H1 (cell line): ENCODE data around the gene TAS1R1. TPM values are rescaled to one million over a fixed set of nuclear protein-coding genes. Genes with fewer than 3 reads are reported as not detected.

Experiments used
- CTCF ChIA-PET: fragments of 300-600 bp; sonication (Branson Sonifier 250); formaldehyde crosslinking; loops from one replicate; lab custom pipeline; 2021; ENCODE audit not compliant: partially characterized antibody; lab: Charles Lee
- POLR2A ChIA-PET: fragments of 300-600 bp; sonication (Branson Sonifier 250); formaldehyde crosslinking; loops from one replicate; lab custom pipeline; 2021; ENCODE audit warnings: inconsistent platforms; ENCODE audit not compliant: partially characterized antibody; lab: Charles Lee
- DNase-seq, 2 experiments: peaks; one replicate each; pipeline versions ENCODE4 v3.0.0 to v3.0.0-alpha.2; 2010 to 2022; ENCODE audit warnings: low spot score in 2 of 2, low read depth in 1 of 2, mixed read lengths in 1 of 2
- FAIRE-seq: peaks from 2 replicates; lab custom pipeline; 2011; peaks lifted over from hg19 to GRCh38; lab: Jason Lieb, UNC
- H2AFZ ChIP-seq: 2 replicates; pipeline ENCODE4 v1.8.1; 2012; ENCODE audit warnings: low read length, inconsistent platforms
- H2AK5ac ChIP-seq: 2 replicates; pipeline ENCODE4 v1.6.1; 2013; ENCODE audit warnings: low read depth, low read length
- H2BK120ac ChIP-seq: replicated peaks from 2 replicates; pipeline ENCODE3; 2013; ENCODE audit warnings: low read depth, low read length, inconsistent platforms
- H2BK12ac ChIP-seq: 2 replicates; pipeline ENCODE4 v1.6.1; 2013; ENCODE audit warnings: low read depth, low read length
- H2BK15ac ChIP-seq: 2 replicates; pipeline ENCODE4 v1.6.1; 2013; ENCODE audit warnings: low read length
- H2BK20ac ChIP-seq: 2 replicates; pipeline ENCODE4 v1.6.1; 2013; ENCODE audit warnings: low read length
- H2BK5ac ChIP-seq: 2 replicates; pipeline ENCODE4 v1.6.1; 2013; ENCODE audit warnings: low read depth, low read length
- H3K14ac ChIP-seq: 2 replicates; pipeline ENCODE4 v1.6.1; 2013; ENCODE audit warnings: inconsistent platforms; ENCODE audit not compliant: insufficient read length
- H3K18ac ChIP-seq: 2 replicates; pipeline ENCODE4 v1.6.1; 2013; ENCODE audit warnings: low read length; ENCODE audit errors: extremely low read depth
- H3K23ac ChIP-seq: 2 replicates; pipeline ENCODE4 v1.6.1; 2013; ENCODE audit warnings: inconsistent platforms; ENCODE audit not compliant: insufficient read length
- H3K23me2 ChIP-seq: 2 replicates; pipeline ENCODE4 v1.6.1; 2013; ENCODE audit warnings: low read depth, low read length
- H3K27ac ChIP-seq: 2 replicates; pipeline ENCODE4 v1.6.1; 2011; ENCODE audit warnings: low read depth, low read length, inconsistent platforms
- H3K27me3 ChIP-seq, 4 experiments: replicated peaks in 1 of 4; 1 replicate in 1 of 4; 2 replicates in 3 of 4; pipeline versions ENCODE4 v1.6.1 to v1.8.1; 2011 to 2013; ENCODE audit warnings: low read length in 3 of 4, mild to moderate bottlenecking in 3 of 4, inconsistent platforms in 2 of 4, mixed read lengths in 2 of 4, moderate library complexity in 1 of 4; ENCODE audit not compliant: control insufficient read depth in 3 of 4, insufficient read depth in 3 of 4; ENCODE audit errors: extremely low read depth in 1 of 4
- H3K36me3 ChIP-seq, 4 experiments: 2 replicates each; pipeline versions ENCODE4 v1.6.1 to v1.8.1; 2011 to 2013; ENCODE audit warnings: mild to moderate bottlenecking in 4 of 4, low read length in 3 of 4, moderate library complexity in 2 of 4, control low read depth in 1 of 4, inconsistent platforms in 1 of 4; ENCODE audit not compliant: insufficient read depth in 4 of 4, control insufficient read depth in 2 of 4
- H3K4ac ChIP-seq: replicated peaks from 2 replicates; pipeline ENCODE3; 2013; ENCODE audit warnings: low read length, low read depth, mixed read lengths, inconsistent platforms; ENCODE audit not compliant: insufficient read length
- H3K4me1 ChIP-seq, 4 experiments: replicated peaks in 1 of 4; 1 replicate in 1 of 4; 2 replicates in 3 of 4; pipeline versions ENCODE4 v1.6.1 to v1.8.1; 2011 to 2013; ENCODE audit warnings: low read length in 3 of 4, inconsistent platforms in 2 of 4, mixed read lengths in 1 of 4; ENCODE audit not compliant: insufficient read depth in 4 of 4, control insufficient read depth in 3 of 4
- H3K4me2 ChIP-seq, 2 experiments: 2 replicates each; pipeline versions ENCODE4 v1.6.1 to v1.8.1; 2011 to 2013; ENCODE audit warnings: low read depth in 2 of 2, low read length in 2 of 2, control low read depth in 1 of 2, inconsistent platforms in 1 of 2, mild to moderate bottlenecking in 1 of 2; ENCODE audit not compliant: insufficient read depth in 1 of 2
- H3K4me3 ChIP-seq, 4 experiments: fragments of 200-600, 300-600 bp in 1 of 4; sonication (generic), shearing (Covaris generic), sonication (Bioruptor Twin) in 1 of 4; 2 replicates each; pipeline versions ENCODE4 v1.5.1 to v1.8.1; 2011 to 2016; ENCODE audit warnings: low read length in 4 of 4, low read depth in 3 of 4, control low read depth in 2 of 4, inconsistent platforms in 2 of 4, mild to moderate bottlenecking in 2 of 4, mixed read lengths in 1 of 4, moderate library complexity in 1 of 4; ENCODE audit not compliant: insufficient read depth in 2 of 4; ENCODE audit errors: extremely low read depth in 1 of 4
- H3K56ac ChIP-seq: replicated peaks from 2 replicates; pipeline ENCODE3; 2013; ENCODE audit warnings: low read depth, mild to moderate bottlenecking, mixed read lengths, low read length, inconsistent platforms; ENCODE audit not compliant: insufficient read length
- H3K79me1 ChIP-seq: 2 replicates; pipeline ENCODE4 v1.6.1; 2013; ENCODE audit warnings: low read depth, low read length, control low read depth
- H3K79me2 ChIP-seq, 2 experiments: 2 replicates each; pipeline versions ENCODE4 v1.6.1 to v1.8.1; 2012 to 2013; ENCODE audit warnings: low read length in 2 of 2, mild to moderate bottlenecking in 2 of 2, inconsistent platforms in 1 of 2; ENCODE audit not compliant: insufficient read depth in 2 of 2, control insufficient read depth in 1 of 2
- H3K9ac ChIP-seq, 4 experiments: replicated peaks in 1 of 4; 1 replicate in 1 of 4; 2 replicates in 3 of 4; pipeline versions ENCODE4 v1.6.1 to v1.8.1; 2011 to 2013; ENCODE audit warnings: low read depth in 3 of 4, low read length in 3 of 4, control low read depth in 2 of 4, mild to moderate bottlenecking in 2 of 4, moderate library complexity in 2 of 4, inconsistent platforms in 1 of 4; ENCODE audit errors: extremely low read depth in 1 of 4
- H3K9me3 ChIP-seq, 2 experiments: 2 replicates each; pipeline versions ENCODE4 v1.6.1 to v1.8.1; 2012 to 2013; ENCODE audit warnings: mild to moderate bottlenecking in 2 of 2, moderate library complexity in 2 of 2, control low read depth in 1 of 2, inconsistent platforms in 1 of 2, low read depth in 1 of 2, low read length in 1 of 2, mixed read lengths in 1 of 2; ENCODE audit not compliant: insufficient read depth in 2 of 2
- H4K20me1 ChIP-seq, 2 experiments: replicated peaks in 1 of 2; 2 replicates each; pipeline versions ENCODE3 to v1.8.1; 2011 to 2013; ENCODE audit warnings: inconsistent platforms in 2 of 2, low read length in 2 of 2, mild to moderate bottlenecking in 1 of 2; ENCODE audit not compliant: insufficient read depth in 2 of 2, control insufficient read depth in 1 of 2
- H4K5ac ChIP-seq: 2 replicates; pipeline ENCODE4 v1.6.1; 2013; ENCODE audit warnings: low read length, low read depth, mixed read lengths, inconsistent platforms; ENCODE audit not compliant: insufficient read length
- H4K8ac ChIP-seq: 2 replicates; pipeline ENCODE4 v1.8.0; 2013; ENCODE audit warnings: mild to moderate bottlenecking, moderate library complexity, low read length, inconsistent platforms; ENCODE audit not compliant: insufficient read depth; ENCODE audit errors: extremely low read depth
- H4K91ac ChIP-seq: replicated peaks from 2 replicates; pipeline ENCODE3; 2013; ENCODE audit warnings: low read length, mixed read lengths, inconsistent platforms; ENCODE audit not compliant: insufficient read length
- BRCA1 ChIP-seq: IDR thresholded peaks from 2 replicates; pipeline ENCODE4 v1.6.1; 2012; ENCODE audit warnings: low read depth, low read length, improper control_type of control experiment
- CBX8 ChIP-seq: fragments of 300-800, 300-1000 bp; sonication (generic); IDR thresholded peaks from 2 replicates; pipeline ENCODE4 v1.7.1; 2016; ENCODE audit warnings: low read depth, low read length, borderline replicate concordance
- CTBP2 ChIP-seq: IDR thresholded peaks from 2 replicates; pipeline ENCODE4 v1.7.0; 2011; ENCODE audit warnings: borderline replicate concordance, mild to moderate bottlenecking, moderate library complexity, mixed read lengths, low read length; ENCODE audit not compliant: insufficient read depth, insufficient read length
- EP300 ChIP-seq, 2 experiments: IDR thresholded peaks; 1 replicate in 1 of 2; 2 replicates in 1 of 2; pipeline ENCODE4 v1.6.1; 2011 to 2012; ENCODE audit warnings: low read depth in 2 of 2, low read length in 2 of 2, mild to moderate bottlenecking in 2 of 2, borderline replicate concordance in 1 of 2, inconsistent platforms in 1 of 2, moderate library complexity in 1 of 2
- EZH2 ChIP-seq: fragments of 200-600 bp; sonication (generic); IDR thresholded peaks from 2 replicates; pipeline ENCODE4 v1.7.1; 2012; ENCODE audit warnings: low read depth, mild to moderate bottlenecking, moderate library complexity, low read length, inconsistent platforms; ENCODE audit not compliant: severe bottlenecking
- GTF2F1 ChIP-seq: IDR thresholded peaks from 2 replicates; pipeline ENCODE4 v1.6.1; 2012; ENCODE audit warnings: low read depth, low read length, improper control_type of control experiment, borderline replicate concordance
- HDAC6 ChIP-seq: IDR thresholded peaks from one replicate; pipeline ENCODE4 v1.7.1; 2012; ENCODE audit warnings: low read depth, mild to moderate bottlenecking, inconsistent platforms, low read length, moderate library complexity
- PHF8 ChIP-seq: fragments of 200-600 bp; sonication (generic); conservative IDR thresholded peaks from 2 replicates; pipeline ENCODE4 v1.7.1; 2012; ENCODE audit warnings: low read depth, mild to moderate bottlenecking, inconsistent platforms, low read length, moderate library complexity
- RNF2 ChIP-seq: fragments of 200-900, 300-1000 bp; sonication (generic); IDR thresholded peaks from 2 replicates; pipeline ENCODE4 v1.7.1; 2016; ENCODE audit warnings: borderline replicate concordance, low read depth, mild to moderate bottlenecking, antibody characterized with exemption, low read length; ENCODE audit not compliant: poor library complexity, severe bottlenecking; ENCODE audit errors: missing control alignments
- TEAD4 ChIP-seq: IDR thresholded peaks from 2 replicates; pipeline ENCODE4 v1.6.1; 2012; ENCODE audit warnings: low read depth, low read length, inconsistent platforms, mixed read lengths
- WGBS, 2 experiments: shearing (Covaris generic) in 1 of 2; methylation state at CpG; one replicate each; pipeline versions ENCODE4 v1.1.6 to v1.1.7; 2013 to 2015; ENCODE audit warnings: low lambda C conversion rate in 2 of 2, mixed read lengths in 2 of 2, inconsistent platforms in 1 of 2, low coverage in 1 of 2, missing lambda C conversion rate in 1 of 2; ENCODE audit not compliant: insufficient replicate concordance in 2 of 2, insufficient coverage in 1 of 2, insufficient read length in 1 of 2; ENCODE audit errors: extremely low coverage in 1 of 2, missing lambda C conversion rate in 1 of 2; 5-methylcytosine and 5-hydroxymethylcytosine counted together
- polyA plus RNA-seq, 7 experiments: library from polyadenylated mRNA; depleted of rRNA in 3 of 7; stranded (reverse) in 5 of 7; unstranded in 2 of 7; fragments of >200 nt in 5 of 7; fragments of 200-250 nt in 2 of 7; gene quantifications; 1 replicate in 5 of 7; 2 replicates in 1 of 7; 4 replicates in 1 of 7; pipeline versions ENCODE4 v1.2.1 to v1.2.3, GENCODE V29; 2011 to 2013; ENCODE audit warnings: missing spikeins in 2 of 7, mixed read lengths in 2 of 7
- total RNA-seq: library from RNA; stranded (reverse); fragmentation: NEBNext Ultra II Directional; extraction: Animal tissue kit (Norgen Biotek cat#: 25700); gene quantifications from 2 replicates; pipeline ENCODE4 v1.2.1, GENCODE V29; 2021

Gene TAS1R1
- total and polyA plus RNA-seq, 2 of the 8 experiments (the other 6 are each of a cell fraction or from before 2014, with no cell fraction given) = 0.26 TPM; not detected in 1

- H2BK12ac ChIP-seq = no peak overlapping the region
- H2BK120ac ChIP-seq = no peak overlapping the region
- H2BK20ac ChIP-seq = no peak overlapping the region
- no peaks in the 10 kb centered on the region; a peak in 1 of 4 replicates for H3K9me3 ChIP-seq
- H4K5ac ChIP-seq = no peak overlapping the region
- H2BK15ac ChIP-seq = no peak overlapping the region
- FAIRE-seq (no peak), DNase-seq (no peak)
- H3K79me2 ChIP-seq = peaks cover 6 to 14% of the 10 kb centered on the region in 2 experiments
- no peaks in the 10 kb centered on the region; the same call in 1 of the 2 replicates for H3K23me2 ChIP-seq
- H3K9ac ChIP-seq = no peak overlapping the region
- peaks cover 3 to 4% of the 10 kb centered on the region in 2 experiments for H4K20me1 ChIP-seq
- peaks cover 3 to 6% (median 5%) of the 10 kb centered on the region in 4 experiments; a peak in 5 of 7 replicates for H3K4me1 ChIP-seq
- peaks cover 5% of the 10 kb centered on the region for H3K79me1 ChIP-seq
- H4K91ac ChIP-seq = no peak overlapping the region
- H2AFZ ChIP-seq = no peak overlapping the region
- H3K4me3 ChIP-seq = no peak overlapping the region
- H3K27ac ChIP-seq = no peak overlapping the region
- H3K4ac ChIP-seq = no peak overlapping the region
- POLR2A ChIA-PET = interaction anchor here (0.6 to 1.4 kb wide), 3 partner anchors 28 to 44 kb away, joined by 3 to 4 read pairs (median 3); no protein-coding TSS in a partner anchor
- WGBS, 2 experiments = 69% methylated on average over 1 of the region's 1 CpG; no CpG with 5 or more reads in 1 of the 2 experiments
- no peak overlapping the region for H3K14ac ChIP-seq
- TF ChIP-seq HDAC6 (no peak), GTF2F1 (no peak), PHF8 (no peak), BRCA1 (no peak), CBX8 (no peak), CTBP2 (no peak), EP300 (IDR thresholded peaks at IDR 0.05; ENCODE audit: borderline replicate concordance in 1 of 2, low read depth in 2 of 2, low read length in 2 of 2) (no peak), TEAD4 (no peak), EZH2 (no peak), RNF2 (no peak)
- H3K56ac ChIP-seq = no peak overlapping the region
- no peaks in the 10 kb centered on the region for H3K36me3 ChIP-seq
- CTCF ChIA-PET = interaction anchor here (0.6 to 1.3 kb wide), 5 partner anchors 9 to 43 kb away, joined by 3 read pairs; no protein-coding TSS in a partner anchor
- H3K27me3 ChIP-seq = no peaks in the 10 kb centered on the region
- H3K18ac ChIP-seq = no peak overlapping the region
- H2BK5ac ChIP-seq = no peak overlapping the region
- H3K23ac ChIP-seq = no peak overlapping the region
- H3K4me2 ChIP-seq = no peak overlapping the region
- no peak overlapping the region for H2AK5ac ChIP-seq
- H4K8ac ChIP-seq = no peak overlapping the region
Observed at GRCh38 chr1:6557597-6557996, 2.5 kb downstream of the TAS1R1 start.
